ENCODE data around the gene SERPINE2.
A peak's percentile ranks its signal among the peaks of the same experiment; 100 is the strongest.

Gene SERPINE2

GRCh38 chr2:223978451-223978850, 60.6 kb downstream of the SERPINE2 start:
- no peak overlapping the region for H3K4me3 ChIP-seq (ENCODE audit: low read depth, low read length)

- no peak overlapping the region for H3K4me3 ChIP-seq (ENCODE audit: low read depth, low read length)
Observed at GRCh38 chr2:223976635-223977226, 62.4 kb downstream of the SERPINE2 start.

GRCh38 chr2:223973606-223974005, 65.5 kb downstream of the SERPINE2 start:
- H3K4me3 ChIP-seq (ENCODE audit: low read depth, low read length): no peak overlapping the region

- H3K4me3 ChIP-seq (ENCODE audit: low read depth, low read length): no peak overlapping the region
Observed at GRCh38 chr2:223972656-223973102, 66.4 kb downstream of the SERPINE2 start.

GRCh38 chr2:223971731-223972130, 67.4 kb downstream of the SERPINE2 start:
- no peak overlapping the region for H3K4me3 ChIP-seq (ENCODE audit: low read depth, low read length)

- no peak overlapping the region for H3K4me3 ChIP-seq (ENCODE audit: low read depth, low read length)
Observed at GRCh38 chr2:223970343-223971128, 68.5 kb downstream of the SERPINE2 start.

- no peak overlapping the region for H3K4me3 ChIP-seq (ENCODE audit: low read depth, low read length)
Observed at GRCh38 chr2:223969856-223970255, 69.2 kb downstream of the SERPINE2 start.

- no peak overlapping the region for H3K4me3 ChIP-seq (ENCODE audit: low read depth, low read length)
Observed at GRCh38 chr2:223969315-223969714, 69.8 kb downstream of the SERPINE2 start.

- H3K4me3 ChIP-seq (ENCODE audit: low read depth, low read length): no peak overlapping the region
Observed at GRCh38 chr2:223967981-223968380, 71.1 kb downstream of the SERPINE2 start.

- no peak overlapping the region for H3K4me3 ChIP-seq (ENCODE audit: low read depth, low read length)
Observed at GRCh38 chr2:223959688-223960087, 79.4 kb downstream of the SERPINE2 start.

GRCh38 chr2:223957092-223957851, 81.8 kb downstream of the SERPINE2 start, which contains the start of gene MRPL44:
Gene MRPL44, plus strand, starts transcription at chr2:223957463. Its CDS starts 10 bp downstream, at chr2:223957473.
- peak within 1 kb of the TSS; percentile 78 for H3K4me3 ChIP-seq (ENCODE audit: low read depth, low read length)

- no peak overlapping the region for H3K4me3 ChIP-seq (ENCODE audit: low read depth, low read length)
Observed at GRCh38 chr2:223956300-223956699, 82.8 kb downstream of the SERPINE2 start.

GRCh38 chr2:223954401-223954800, 84.7 kb downstream of the SERPINE2 start:
- no peak overlapping the region for H3K4me3 ChIP-seq (ENCODE audit: low read depth, low read length)

GRCh38 chr2:223952280-223952968, 86.7 kb downstream of the SERPINE2 start:
- H3K4me3 ChIP-seq (ENCODE audit: low read depth, low read length): no peak overlapping the region

- H3K4me3 ChIP-seq (ENCODE audit: low read depth, low read length): no peak overlapping the region
Observed at GRCh38 chr2:223950448-223951347, 88.4 kb downstream of the SERPINE2 start.

GRCh38 chr2:223949241-223949840, 89.7 kb downstream of the SERPINE2 start:
- H3K4me3 ChIP-seq (ENCODE audit: low read depth, low read length): no peak overlapping the region

- no peak overlapping the region for H3K4me3 ChIP-seq (ENCODE audit: low read depth, low read length)
Observed at GRCh38 chr2:223947711-223948205, 91.3 kb downstream of the SERPINE2 start.

- H3K4me3 ChIP-seq (ENCODE audit: low read depth, low read length): no peak overlapping the region
Observed at GRCh38 chr2:223945755-223946154, 93.3 kb downstream of the SERPINE2 start.

Data from iPS-11a (cell line).